Ovary (tissue), 9 donors: Measurements from ENCODE around the gene KLF3. TPM values are rescaled to one million over a fixed set of nuclear protein-coding genes. Genes with fewer than 3 reads are reported as not detected.

Experiments
- DNase-seq, 5 donors: peaks; one replicate each; pipeline ENCODE4 v3.0.0-alpha.2; 2019 to 2020
- H3K27ac ChIP-seq, 2 donors: fragments of 200-600 bp; one replicate each; pipeline versions ENCODE4 v1.5.1 to v1.8.0; 2019 to 2022
- H3K27me3 ChIP-seq: fragments of 200-600 bp; one replicate; pipeline ENCODE4 v1.8.0; 2022
- H3K36me3 ChIP-seq: fragments of 200-600 bp; sonication (generic); one replicate; pipeline ENCODE4 v1.5.1; 2019
- H3K4me1 ChIP-seq: one replicate; pipeline ENCODE4 v1.8.1; 2013; ENCODE audit warnings: mild to moderate bottlenecking, moderate library complexity; ENCODE audit not compliant: insufficient read depth
- H3K4me3 ChIP-seq: fragments of 200-600 bp; sonication (generic); one replicate; pipeline ENCODE4 v1.5.1; 2017
- H3K9me3 ChIP-seq, 2 donors: fragments of 200-600 bp in 1 of 2; sonication (generic) in 1 of 2; one replicate each; pipeline versions ENCODE4 v1.5.1 to v1.8.1; 2013 to 2019; ENCODE audit warnings: mild to moderate bottlenecking in 1 of 2, moderate library complexity in 1 of 2
- CTCF ChIP-seq, 3 donors: fragments of 450-650 bp in 2 of 3; fragments of 200-600 bp in 1 of 3; IDR thresholded peaks; one replicate each; pipeline versions ENCODE4 v1.5.1 to v1.8.0; 2016 to 2022; ENCODE audit warnings: antibody characterized with exemption in 3 of 3, mild to moderate bottlenecking in 1 of 3
- EP300 ChIP-seq: sonication (generic); formaldehyde crosslinking; IDR thresholded peaks from one replicate; pipeline ENCODE4 v1.6.1; 2017; ENCODE audit warnings: antibody characterized with exemption
- POLR2A ChIP-seq: fragments of 450-650 bp; IDR thresholded peaks from one replicate; pipeline ENCODE4 v1.6.1; 2017; ENCODE audit warnings: antibody characterized with exemption, mild to moderate bottlenecking, moderate library complexity
- WGBS, 3 donors: extraction: QIAGEN DNeasy Blood & Tissue Kit in 1 of 3; methylation state at CpG; one replicate each; pipeline versions ENCODE4 v1.1.5 to v1.1.7; 2013 to 2017; 5-methylcytosine and 5-hydroxymethylcytosine counted together
- intact Hi-C, 4 donors: fragments of 100-400 bp; cut with DNase I; formaldehyde crosslinking; loops; one replicate each; pipeline versions ENCODE4 v1.11.0 to v1.15.1; 2022 to 2023
- polyA plus RNA-seq, 2 donors: library from polyadenylated mRNA; stranded (reverse); fragments of 200-250 nt in 1 of 2; fragments of 350-450 nt in 1 of 2; fragmentation: Illumina TruSeq in 1 of 2; extraction: RNeasy Lipid Tissue Mini Kit (QIAGEN cat#74804) in 1 of 2; gene quantifications; one replicate each; pipeline ENCODE4 v1.2.3, GENCODE V29; 2013 to 2014
- total RNA-seq, 7 donors: library from RNA; depleted of rRNA in 2 of 7; stranded (reverse); fragments of >200 nt in 2 of 7; fragmentation: NEBNext Ultra II Directional in 3 of 7; extraction: Animal tissue kit (Norgen Biotek cat#: 25700) in 3 of 7; gene quantifications; one replicate each; pipeline versions ENCODE4 v1.1.0 to v1.2.4, GENCODE V29; 2016 to 2023
- donor health status: DM: no; HTN: no; CAD: no; lungs with moderate emphysema.
- donor health status: DM: no; HTN: no; CAD: no.
- donor health status: Bipolar disorder and iron deficiency.
- donor health status: DM: yes; HTN: yes; CAD: no.
- donor health status: DM: no; HTN: no; CAD: no.
- donor health status: DM: yes; HTN: yes; CAD: no.

KLF3 gene
- total and polyA plus RNA-seq, 9 donors = 32.9 to 111 (median 74.2) TPM

GRCh38 chr4:38706301-38706700 lies 42.3 kb downstream of the KLF3 start:
- intact Hi-C loops = no loop called here
- no peak for DNase-seq
- no peak for TF ChIP-seq POLR2A
- TF ChIP-seq CTCF (IDR thresholded peaks at IDR 0.05) = no peak
- TF ChIP-seq EP300 = no peak

GRCh38 chr4:38710053-38710452 lies 46.1 kb downstream of the KLF3 start:
- Histone ChIP-seq H3K9me3 (no peaks in the 10 kb centered on the region), H3K27me3 (no peaks in the 10 kb centered on the region), H3K4me1 (no peaks in the 10 kb centered on the region), H3K27ac (no peak overlapping the region), H3K4me3 (no peak overlapping the region), H3K36me3 (no peaks in the 10 kb centered on the region)
- intact Hi-C loops = no loop called here
- TF ChIP-seq EP300 (no peak), POLR2A (no peak), CTCF (IDR thresholded peaks at IDR 0.05) (no peak)
- 83 to 87% (median 85%) methylated on average over 2 of the region's 2 CpGs for WGBS, 3 donors
- DNase-seq = no peak

More at GRCh38 chr4:38706301-38706700, 42.3 kb downstream of the KLF3 start:
- Histone ChIP-seq H3K27me3 (no peaks in the 10 kb centered on the region), H3K4me3 (no peak overlapping the region), H3K9me3 (no peaks in the 10 kb centered on the region), H3K36me3 (no peaks in the 10 kb centered on the region), H3K27ac (no peak overlapping the region), H3K4me1 (no peaks in the 10 kb centered on the region)
- 60 to 85% (median 81%) methylated on average over 2 of the region's 2 CpGs for WGBS, 3 donors

- intact Hi-C loops = no loop called here
- Histone ChIP-seq H3K4me1 (no peaks in the 10 kb centered on the region), H3K4me3 (no peak overlapping the region), H3K27me3 (no peaks in the 10 kb centered on the region), H3K9me3 (no peaks in the 10 kb centered on the region), H3K36me3 (no peaks in the 10 kb centered on the region), H3K27ac (no peak overlapping the region)
- TF ChIP-seq EP300 = no peak
- TF ChIP-seq CTCF (IDR thresholded peaks at IDR 0.05) = no peak
- no peak for TF ChIP-seq POLR2A
- DNase-seq = no peak
- WGBS, 3 donors = 71 to 74% (median 73%) methylated on average over 2 of the region's 2 CpGs
These were observed 47.1 kb downstream of the KLF3 start for GRCh38 chr4:38711066-38711465.

- Histone ChIP-seq H3K4me3 (no peak overlapping the region), H3K4me1 (no peaks in the 10 kb centered on the region), H3K9me3 (no peaks in the 10 kb centered on the region), H3K27me3 (no peaks in the 10 kb centered on the region), H3K27ac (no peak overlapping the region), H3K36me3 (no peaks in the 10 kb centered on the region)
- intact Hi-C loops = no loop called here
- WGBS, 3 donors = 65 to 74% (median 67%) methylated on average over 4 of the region's 4 CpGs
- TF ChIP-seq CTCF (IDR thresholded peaks at IDR 0.05) (no peak), POLR2A (no peak), EP300 (no peak)
- DNase-seq = no peak
These were observed 51.1 kb downstream of the KLF3 start for GRCh38 chr4:38715050-38715449.
